GM19395 (cell line): Measurements from ENCODE around the gene ST6GALNAC3.

Experiments used
- ATAC-seq: cut with Tn5 transposase; IDR thresholded peaks from one replicate; pipeline ENCODE4 v1.9.1; 2021; ENCODE audit warnings: mild to moderate bottlenecking, moderate library complexity; ENCODE audit not compliant: unreplicated experiment

Gene ST6GALNAC3

DNA sequence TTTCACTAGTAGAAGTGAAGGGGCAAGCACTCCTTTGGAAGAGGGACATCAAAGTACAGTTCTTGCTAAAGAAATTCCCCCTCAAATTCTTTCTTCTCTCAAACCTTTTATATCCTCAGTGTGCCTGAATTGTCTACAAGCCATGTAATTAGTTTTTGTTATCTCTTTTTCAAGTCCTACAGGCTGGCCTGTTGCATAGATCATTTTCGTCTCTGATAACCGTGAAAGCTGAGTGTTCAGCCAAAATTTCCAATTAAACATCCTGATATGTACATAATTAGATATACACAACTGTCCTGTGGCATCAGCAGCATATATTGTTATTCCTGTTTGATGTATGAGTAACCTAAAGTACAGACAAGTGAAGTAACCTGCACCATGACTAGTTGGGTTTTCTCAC lies 417.2 kb downstream of the ST6GALNAC3 start:
- ATAC-seq = no peak

DNA sequence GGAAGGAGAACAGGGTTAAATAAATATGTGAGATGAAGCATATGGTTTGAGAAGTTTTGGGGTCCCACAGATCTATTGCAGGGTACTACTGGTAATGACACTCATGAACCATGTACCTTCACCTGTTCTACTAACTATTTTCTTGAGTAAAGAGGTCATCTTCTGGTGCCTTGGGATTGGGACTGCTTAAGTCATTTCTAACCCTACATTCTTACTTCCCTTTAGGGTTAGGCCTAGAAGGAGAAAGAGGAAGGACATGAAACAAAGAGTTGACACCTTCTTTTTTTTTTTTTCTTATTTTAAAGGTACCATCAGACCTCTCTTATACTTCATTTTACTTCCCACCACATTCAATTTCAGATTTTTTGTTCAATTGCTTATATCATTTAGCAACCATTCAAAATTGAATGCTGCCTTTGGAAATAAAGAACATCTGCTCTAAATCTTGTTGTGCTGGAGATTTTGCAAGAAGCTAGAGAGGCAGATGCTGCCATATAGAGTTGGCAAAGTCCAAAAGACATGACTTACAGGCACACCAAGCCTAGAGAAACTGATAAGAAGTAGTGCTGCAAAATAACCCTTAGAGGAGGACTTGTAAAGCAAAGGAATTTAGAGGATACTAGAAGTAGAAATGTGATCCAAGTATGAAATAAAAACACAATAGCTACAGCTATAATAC lies 418.3 kb downstream of the ST6GALNAC3 start:
- no peak for ATAC-seq

DNA sequence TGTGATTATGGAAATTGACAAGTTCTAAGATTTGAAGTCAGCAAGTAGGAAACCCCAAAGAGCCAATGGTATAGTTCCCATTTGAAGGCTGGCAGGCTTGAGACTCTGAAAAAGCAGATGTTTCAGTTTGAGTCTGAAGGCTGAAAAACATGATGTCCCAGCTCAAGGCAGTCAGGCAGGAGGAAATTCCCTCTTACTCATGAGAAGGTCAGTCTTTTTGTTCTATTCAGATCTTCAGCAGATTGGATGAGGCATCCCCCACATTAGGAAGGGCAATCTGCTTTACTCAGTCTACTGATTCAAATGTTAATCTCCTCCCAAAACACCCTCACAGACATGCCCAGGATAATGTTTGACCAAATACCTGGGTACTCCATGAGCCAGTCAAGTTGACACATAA lies 420.3 kb downstream of the ST6GALNAC3 start:
- ATAC-seq = peak; percentile 89

DNA sequence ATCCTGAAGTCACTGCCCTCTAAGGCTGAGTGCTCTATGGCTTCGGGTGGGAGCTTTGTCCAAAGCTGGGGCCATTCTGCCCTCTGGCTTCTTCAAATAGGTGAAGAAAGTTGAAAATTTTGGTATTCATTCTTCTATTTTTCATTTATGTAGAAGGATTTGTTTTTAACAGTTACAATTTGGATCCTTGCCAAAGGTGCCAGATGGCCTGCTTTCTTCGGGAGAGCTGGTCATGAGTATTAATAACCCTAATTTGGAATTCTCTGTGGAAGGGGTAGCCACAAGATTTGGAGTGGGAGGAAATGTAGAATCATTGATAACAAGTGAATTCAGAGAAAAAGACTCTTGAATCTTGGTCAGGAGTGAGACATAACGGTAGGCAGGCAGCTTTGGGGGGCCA lies 422.3 kb downstream of the ST6GALNAC3 start:
- no peak for ATAC-seq

DNA sequence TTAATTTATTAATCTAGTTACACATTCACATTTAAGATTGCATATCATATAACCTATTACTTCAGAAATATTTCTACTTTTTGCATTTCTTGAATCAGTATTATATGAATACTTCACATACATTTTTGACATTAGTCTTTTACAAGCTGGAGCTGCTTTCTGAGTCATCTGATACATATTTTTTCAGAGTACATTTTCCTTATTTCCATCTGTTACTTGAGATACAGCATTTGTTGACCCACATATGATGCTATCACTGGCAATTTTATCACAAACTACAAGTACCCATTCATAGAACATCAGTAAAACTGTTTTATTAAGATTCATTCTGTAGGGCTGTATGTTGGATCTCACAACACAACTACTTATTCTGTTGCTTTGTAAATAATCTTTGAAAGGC lies 425.6 kb downstream of the ST6GALNAC3 start:
- ATAC-seq = no peak

DNA sequence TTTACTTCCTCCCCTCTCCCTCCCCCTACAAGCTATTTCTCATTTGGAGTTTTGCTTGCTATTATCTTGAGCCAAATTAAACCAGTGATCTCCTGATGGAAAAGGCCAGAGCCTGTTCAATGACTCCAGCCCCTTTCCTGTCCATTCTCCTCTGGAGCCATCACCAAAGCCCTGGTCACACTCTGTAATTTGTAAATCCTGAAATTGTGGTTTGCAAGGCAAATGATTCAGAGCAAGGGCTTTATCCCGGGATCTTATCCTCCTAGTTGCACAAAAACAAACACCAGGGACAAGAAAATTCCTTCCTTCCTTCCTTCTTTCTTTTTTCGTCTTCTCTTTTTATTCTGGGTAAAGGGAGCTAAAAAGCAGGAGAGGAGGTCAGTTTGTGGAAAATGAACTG lies 426.6 kb downstream of the ST6GALNAC3 start:
- ATAC-seq = no peak

DNA sequence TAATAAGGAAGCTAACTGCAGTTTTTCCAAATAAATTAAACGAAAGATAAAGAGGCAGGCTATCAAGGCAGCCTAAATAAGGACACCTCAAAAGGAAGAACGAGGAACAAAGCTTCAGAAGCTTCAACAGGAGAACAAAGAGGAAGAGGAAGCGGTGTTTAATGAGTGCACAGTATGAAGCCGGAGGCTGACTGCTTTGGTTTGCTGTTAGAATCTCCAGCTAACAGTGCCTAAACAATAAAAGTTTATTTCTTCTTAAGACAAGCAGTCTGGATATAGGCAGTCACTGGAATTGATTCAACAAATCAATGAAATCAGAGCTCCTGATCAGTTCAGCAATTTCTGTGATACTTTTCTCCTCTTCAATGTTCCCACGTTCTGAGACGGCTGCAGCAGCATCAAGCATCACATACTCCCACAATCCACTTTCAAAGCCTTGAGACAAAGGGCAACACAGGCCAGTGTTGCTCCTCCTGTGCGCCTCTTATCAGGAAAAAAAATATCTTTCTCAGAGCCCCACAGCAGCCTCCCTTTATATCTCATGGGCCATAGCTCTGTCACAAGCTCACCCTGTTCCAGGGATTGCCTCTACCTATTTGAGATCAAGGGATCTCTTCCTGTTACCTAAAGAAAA lies 427.2 kb downstream of the ST6GALNAC3 start:
- no peak for ATAC-seq

DNA sequence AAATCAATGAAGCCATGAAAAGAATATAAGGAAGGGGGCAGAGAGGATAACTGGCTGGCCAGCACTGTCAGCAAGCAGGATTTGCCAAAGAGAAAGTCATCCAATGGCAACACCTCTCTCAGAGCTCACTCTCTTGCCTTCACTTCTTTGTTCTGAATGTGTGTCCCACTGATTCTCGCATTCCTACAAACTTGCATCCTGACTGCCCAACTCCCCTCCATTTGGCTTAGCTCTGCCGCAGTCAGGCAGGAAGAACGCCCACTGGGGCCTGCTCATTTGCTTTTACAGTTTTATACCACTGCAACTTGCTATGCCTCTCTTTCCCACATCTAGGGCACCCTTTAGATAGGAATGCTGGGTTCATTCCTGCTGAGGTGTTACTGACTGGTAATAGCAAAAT lies 428.6 kb downstream of the ST6GALNAC3 start:
- ATAC-seq = no peak

DNA sequence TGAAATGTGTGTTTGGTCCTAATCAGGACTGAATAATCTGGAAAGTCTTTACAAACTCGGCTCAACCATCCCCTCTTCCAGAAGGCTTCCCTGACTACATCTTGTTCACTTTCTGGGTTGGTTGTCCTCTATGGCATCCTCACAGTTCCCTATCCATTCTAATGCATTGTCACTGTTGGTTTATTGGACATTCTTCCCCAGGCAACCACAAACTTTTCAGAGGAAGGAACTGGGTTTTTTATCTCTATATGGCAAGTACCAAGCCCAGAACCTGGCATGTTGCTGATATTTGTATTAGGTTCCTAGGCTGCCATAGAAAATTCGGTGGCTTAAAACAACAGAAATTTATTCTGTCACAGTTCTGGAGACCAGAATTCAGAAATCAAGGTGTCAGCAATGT lies 429.2 kb downstream of the ST6GALNAC3 start:
- no peak for ATAC-seq

DNA sequence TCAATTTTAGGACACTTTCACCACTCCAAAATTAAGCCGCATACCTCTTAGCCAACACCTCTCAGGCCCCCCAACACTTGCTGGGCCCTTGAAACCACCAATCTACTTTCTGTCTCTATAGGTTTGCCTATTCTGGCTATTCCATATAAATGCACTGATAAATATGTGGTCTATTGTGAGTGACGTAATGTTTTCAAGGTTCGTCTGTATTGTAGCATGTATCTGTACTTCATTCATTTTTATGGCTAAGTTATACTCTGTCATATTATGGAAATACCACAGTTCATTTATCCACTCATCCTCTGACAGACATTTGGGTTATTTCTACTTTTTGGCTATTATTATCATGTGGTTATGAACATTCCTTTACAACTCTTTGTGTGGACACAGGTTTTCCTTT lies 432.8 kb downstream of the ST6GALNAC3 start:
- ATAC-seq = no peak

DNA sequence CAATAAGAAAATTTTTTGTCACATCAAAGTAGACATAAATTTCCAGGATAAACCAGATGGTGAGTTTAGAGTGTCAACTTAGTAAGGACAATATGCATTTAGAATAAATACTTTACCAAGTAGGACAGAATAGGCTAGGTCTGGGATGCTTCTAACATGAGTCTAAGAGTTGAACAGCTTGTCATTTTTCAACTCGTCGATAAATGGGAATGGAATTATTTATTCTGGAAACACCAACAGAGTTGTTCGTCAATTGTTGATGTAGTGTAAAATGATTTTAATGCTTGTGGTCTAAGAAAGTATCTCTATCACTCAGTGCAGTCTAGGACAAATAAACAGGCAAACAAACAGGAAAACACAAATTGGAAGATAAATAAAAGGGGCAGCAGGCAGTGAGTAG lies 434.3 kb downstream of the ST6GALNAC3 start:
- ATAC-seq = no peak

DNA sequence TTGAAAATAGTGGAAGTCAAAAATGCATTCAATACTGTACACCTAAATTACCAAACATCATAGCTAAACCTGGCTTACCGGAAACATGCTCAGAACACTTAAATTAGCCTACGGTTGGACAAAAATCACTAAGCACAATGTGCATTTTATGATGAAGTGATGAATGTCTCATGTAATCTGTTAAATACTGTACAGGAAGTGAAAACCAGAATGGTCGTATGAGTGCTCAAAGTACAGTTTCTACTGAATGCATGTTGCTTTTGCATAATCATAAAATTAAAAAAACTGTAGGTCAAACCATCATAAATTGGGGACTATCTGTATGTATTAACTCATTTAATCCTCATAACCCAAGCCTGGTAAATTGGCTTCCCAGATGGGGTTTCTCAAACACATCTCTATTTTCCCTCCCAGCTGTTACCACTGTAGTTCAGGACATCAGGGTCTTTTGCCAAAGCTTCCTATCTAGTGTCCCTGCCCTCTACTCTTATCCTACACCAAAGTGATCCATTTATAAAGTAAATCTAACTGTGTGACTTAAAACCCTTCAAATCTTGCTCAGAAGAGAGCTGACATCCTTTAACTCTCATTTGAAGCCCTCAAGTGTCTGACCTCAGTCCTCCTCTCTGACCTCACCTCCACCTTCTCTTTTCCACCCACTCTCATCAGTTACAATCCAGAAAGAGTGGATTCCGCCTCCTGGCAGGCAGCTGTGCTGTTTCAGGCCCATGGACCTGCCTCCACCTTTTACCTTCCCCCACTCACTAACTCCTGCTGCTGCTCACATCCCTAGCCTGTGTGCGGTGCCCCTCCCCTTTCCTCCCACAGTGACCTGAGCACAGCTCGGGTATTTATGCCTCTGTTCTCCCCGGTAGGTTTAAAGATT lies 436.4 kb downstream of the ST6GALNAC3 start:
- no peak for ATAC-seq

DNA sequence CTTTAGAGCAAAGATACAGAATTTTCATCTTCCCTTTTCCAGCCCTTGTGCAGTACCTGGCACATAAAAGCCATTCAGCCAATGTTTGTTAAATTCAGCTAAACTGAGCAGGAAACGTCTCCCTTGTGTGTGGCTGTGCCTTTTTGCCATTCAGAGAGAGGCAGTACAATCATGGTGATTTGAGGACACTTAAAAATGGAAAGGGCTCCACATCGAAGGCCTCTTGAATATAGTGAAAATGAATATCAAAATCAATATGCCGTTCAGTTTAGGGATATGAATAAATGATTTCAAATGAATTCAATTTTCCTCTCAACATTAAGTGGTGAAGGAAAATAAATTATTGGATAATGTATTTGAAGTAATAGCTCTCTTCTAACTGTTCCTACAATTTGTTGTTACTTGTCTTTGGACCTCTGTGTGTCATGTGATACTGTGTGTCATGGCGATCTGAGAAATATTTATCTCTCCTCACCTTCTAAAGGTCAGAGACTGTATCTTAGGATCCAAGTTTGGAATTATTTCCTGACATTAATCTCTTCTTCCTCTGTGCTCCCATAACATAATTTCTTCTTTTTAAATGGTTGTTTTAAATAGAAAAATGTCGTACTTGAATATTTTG lies 437.1 kb downstream of the ST6GALNAC3 start:
- ATAC-seq = no peak

DNA sequence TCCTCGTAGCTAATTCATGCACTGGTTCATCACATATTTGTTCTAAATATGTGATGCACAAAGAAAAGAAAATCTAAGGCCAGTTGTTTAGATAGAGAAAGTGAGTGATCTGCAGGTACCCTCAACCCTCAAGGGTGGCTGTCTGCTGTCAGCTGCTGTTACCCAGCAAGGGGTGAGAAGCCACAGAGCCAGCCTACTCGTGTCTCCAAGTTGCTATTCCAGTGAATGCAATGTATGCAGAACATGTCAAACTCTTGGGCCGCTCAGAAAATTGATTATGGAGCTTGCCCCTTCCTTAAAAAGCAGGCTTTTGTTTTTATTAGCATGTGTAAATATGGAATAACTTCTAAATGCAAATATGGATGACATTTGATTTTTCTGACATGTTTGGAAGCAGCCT lies 456.4 kb downstream of the ST6GALNAC3 start:
- ATAC-seq = no peak

DNA sequence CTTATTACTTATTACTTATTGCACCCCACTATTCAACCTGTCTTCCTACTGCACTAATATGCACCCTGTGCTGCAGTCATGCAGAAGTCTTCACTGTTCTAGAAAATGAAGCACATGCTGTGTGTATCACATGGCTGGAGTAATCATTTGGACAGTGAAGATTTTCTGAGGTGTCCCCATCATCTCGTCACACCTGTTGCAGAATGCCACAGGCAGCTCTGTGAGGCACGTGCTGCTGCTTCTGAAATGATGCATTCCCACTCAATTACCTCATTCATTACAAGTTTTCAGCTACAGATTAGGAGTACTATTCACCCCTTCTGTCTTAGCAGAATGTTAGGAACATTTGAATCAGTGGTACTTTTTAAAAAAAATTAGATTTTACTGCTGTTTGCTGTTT lies 467.1 kb downstream of the ST6GALNAC3 start:
- ATAC-seq = no peak

DNA sequence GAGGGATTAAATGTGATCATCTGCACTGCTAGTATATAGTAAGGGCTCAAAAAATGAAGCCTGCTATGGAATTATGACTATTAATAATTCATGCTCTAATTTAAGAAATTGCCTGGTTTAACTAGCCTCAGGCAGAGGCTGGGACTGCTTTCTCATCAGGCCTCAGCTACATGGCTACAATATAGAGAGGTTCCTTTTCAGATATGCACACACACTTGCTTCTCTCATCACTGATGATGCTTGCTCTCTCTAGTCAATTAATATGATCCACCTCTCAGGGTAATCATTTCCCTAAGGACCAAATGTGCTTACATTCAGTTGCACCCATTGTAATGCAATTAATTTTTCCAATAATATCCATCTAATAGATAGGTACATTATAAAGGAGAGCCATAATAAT lies 467.8 kb downstream of the ST6GALNAC3 start:
- ATAC-seq = no peak

DNA sequence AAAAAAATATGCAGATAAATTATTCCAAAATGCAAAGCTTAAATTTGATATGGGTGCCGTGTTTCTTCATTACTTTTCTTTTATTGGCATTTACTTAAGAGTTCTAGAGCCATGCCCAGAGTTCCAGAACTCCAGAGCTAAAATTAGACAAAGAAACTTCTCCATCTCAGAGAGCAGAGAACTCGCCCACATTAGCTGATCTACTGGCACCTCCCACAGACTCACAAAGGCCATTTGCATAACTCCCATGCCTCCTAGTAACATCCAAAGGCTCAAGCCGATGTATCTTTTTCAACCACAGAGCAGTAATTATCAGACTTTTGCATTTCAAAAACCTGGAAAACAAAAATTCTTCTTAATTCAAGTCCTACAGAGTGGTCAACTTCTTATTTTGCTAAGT lies 468.9 kb downstream of the ST6GALNAC3 start:
- no peak for ATAC-seq

DNA sequence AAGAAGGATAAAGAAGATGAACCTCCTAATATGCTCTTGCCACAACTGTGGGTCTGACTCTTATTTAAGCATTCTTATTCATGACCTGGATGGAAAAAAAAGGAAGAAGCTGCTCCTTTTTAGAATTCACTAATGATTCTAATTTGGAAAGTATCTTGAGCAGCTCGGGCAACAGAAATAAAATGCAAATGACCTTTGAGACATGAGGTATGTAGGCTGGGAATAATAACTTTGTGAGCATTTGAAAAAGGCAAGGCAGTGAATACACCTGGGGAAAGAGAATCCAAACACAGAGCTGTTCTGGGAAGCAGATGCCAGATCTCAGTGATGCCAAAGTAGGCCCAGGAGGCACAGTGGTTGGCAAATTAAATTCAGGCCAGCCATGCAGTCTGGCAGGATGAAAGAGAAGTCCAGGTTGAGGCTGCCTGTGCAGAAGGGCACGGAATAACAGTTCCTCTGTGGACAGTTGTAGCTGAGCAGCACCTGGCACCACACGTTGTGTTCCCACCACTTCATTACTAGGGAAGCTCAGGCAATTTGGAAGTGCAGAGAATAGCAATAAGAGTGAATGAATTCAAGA lies 471.9 kb downstream of the ST6GALNAC3 start:
- no peak for ATAC-seq

DNA sequence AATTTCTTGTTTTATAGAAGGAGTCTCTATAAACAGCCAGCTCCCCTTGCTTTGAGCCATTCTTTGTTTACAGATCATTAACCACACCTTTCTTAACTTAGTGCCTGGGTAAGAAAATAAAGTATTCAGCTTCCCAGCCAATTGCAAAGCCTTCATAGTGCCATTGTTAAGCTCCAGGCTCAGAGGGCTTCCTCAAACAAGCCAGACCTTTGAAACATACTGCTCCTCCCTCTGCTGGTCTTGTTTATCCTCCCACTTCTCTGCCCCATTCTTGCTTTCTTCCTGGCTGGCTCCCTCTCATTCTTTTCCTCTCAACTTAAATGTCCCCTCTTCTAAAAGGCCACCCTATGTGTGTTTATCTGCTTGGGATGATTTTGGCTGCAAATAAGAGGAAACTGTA lies 473.4 kb downstream of the ST6GALNAC3 start:
- no peak for ATAC-seq

DNA sequence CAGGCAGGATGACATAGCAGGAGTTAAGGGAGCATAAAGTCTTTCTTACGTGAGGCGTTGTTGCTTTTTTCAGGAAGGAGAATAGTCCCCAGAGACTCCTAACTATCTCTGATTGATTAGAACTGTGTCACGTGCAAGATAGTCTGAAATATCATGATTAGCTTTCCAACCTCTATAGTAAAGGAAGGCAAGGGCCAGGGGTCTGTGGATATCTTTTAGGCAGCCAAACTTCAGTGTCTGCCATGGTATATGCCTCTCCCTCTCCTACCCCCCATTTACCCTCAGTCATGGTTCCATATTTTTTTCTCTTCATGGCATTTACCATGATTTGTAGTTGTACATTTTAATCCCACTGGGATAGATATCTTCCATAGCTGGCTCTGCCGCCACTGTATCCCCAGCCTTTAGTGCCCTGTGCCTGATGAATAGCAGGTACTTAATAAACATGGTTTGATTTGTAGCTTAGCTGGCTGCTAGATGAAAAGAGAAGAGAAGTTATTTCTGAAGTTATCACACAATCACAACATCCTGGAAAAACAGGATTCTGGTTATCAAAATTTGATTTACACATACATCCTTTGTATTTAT lies 474.1 kb downstream of the ST6GALNAC3 start:
- ATAC-seq = no peak

DNA sequence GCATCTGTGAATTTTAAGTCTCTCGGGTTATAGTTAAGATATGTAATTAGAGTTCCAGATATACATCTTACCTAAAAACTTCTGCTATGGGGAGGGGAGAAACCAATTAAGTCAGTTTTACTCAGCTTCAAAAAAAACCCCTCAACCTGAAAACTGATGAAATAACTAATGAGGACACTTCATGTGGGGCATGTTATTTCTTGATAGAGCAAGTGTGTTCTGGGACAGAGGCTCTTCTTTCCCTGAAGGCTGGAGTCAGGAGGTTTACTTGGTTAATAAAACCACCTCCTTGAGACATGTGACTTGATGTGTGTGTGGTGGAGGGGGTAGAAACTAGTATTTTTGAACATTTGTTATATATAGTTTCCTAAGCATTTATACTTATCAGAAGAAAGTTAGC lies 479.7 kb downstream of the ST6GALNAC3 start:
- no peak for ATAC-seq
